Left hindlimb (tissue), 1 donor: ENCODE results near the gene SSR1.
A peak's percentile ranks its signal among the peaks of the same experiment; 100 is the strongest.

Source experiments
- DNase-seq: peaks from one replicate; pipeline ENCODE4 v3.0.0-alpha.2; 2018

Gene SSR1

GRCh38 chr6:7254980-7255835, 57.8 kb downstream of the SSR1 start:
- DNase-seq: peak; percentile 73

GRCh38 chr6:7252390-7252789, 60.6 kb downstream of the SSR1 start:
- DNase-seq: no peak

- DNase-seq: no peak
These were observed 61.2 kb downstream of the SSR1 start for GRCh38 chr6:7251646-7252260.

- DNase-seq: no peak
These were observed 62.2 kb downstream of the SSR1 start for GRCh38 chr6:7250812-7251211.

GRCh38 chr6:7249946-7250643, 62.9 kb downstream of the SSR1 start:
- no peak for DNase-seq

GRCh38 chr6:7249391-7249790, 63.6 kb downstream of the SSR1 start:
- DNase-seq: no peak

GRCh38 chr6:7247828-7248227, 65.2 kb downstream of the SSR1 start:
- no peak for DNase-seq

GRCh38 chr6:7247179-7247456, 65.9 kb downstream of the SSR1 start:
- no peak for DNase-seq

- DNase-seq: no peak
These were observed 66.4 kb downstream of the SSR1 start for GRCh38 chr6:7246401-7247178.

GRCh38 chr6:7245668-7246393, 67.2 kb downstream of the SSR1 start:
- DNase-seq: no peak

GRCh38 chr6:7243179-7243981, 69.6 kb downstream of the SSR1 start:
- DNase-seq: peak; percentile 55

- no peak for DNase-seq
These were observed 70.2 kb downstream of the SSR1 start for GRCh38 chr6:7242835-7243178.

- no peak for DNase-seq
These were observed 71.0 kb downstream of the SSR1 start for GRCh38 chr6:7241709-7242645.

GRCh38 chr6:7241160-7241559, 71.8 kb downstream of the SSR1 start:
- DNase-seq: no peak

- no peak for DNase-seq
These were observed 72.6 kb downstream of the SSR1 start for GRCh38 chr6:7240351-7240750.

GRCh38 chr6:7239590-7239948, 73.4 kb downstream of the SSR1 start:
- DNase-seq: no peak

GRCh38 chr6:7238900-7239589, 74.0 kb downstream of the SSR1 start:
- no peak for DNase-seq

GRCh38 chr6:7238526-7238899, 74.5 kb downstream of the SSR1 start:
- no peak for DNase-seq

GRCh38 chr6:7237653-7238188, 75.3 kb downstream of the SSR1 start:
- DNase-seq: no peak
